HK-2 (cell line): ENCODE data around the gene BSDC1.
A peak's percentile ranks its signal among the peaks of the same experiment; 100 is the strongest.

Experiments used
- DNase-seq: peaks from one replicate; pipeline ENCODE4 v3.0.0-alpha.2; 2018; ENCODE audit not compliant: unreplicated experiment

BSDC1 gene

DNA sequence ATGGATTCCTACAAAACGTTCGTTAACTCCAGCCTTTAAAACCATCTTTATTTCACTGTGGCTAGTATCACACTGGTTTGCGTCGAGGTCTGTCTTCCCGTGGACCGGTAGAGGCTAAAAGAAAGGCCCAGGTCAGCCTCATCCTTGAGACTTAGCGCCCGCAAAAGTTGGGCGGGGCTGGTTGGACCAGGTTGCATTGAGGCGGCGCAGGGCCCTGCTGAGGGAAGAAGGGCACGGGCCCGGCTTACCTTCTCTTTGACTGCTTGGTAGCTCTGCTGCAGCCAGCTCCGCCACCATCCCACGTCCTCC, 455 bp downstream of the BSDC1 start:
- peak; percentile 49 for DNase-seq

DNA sequence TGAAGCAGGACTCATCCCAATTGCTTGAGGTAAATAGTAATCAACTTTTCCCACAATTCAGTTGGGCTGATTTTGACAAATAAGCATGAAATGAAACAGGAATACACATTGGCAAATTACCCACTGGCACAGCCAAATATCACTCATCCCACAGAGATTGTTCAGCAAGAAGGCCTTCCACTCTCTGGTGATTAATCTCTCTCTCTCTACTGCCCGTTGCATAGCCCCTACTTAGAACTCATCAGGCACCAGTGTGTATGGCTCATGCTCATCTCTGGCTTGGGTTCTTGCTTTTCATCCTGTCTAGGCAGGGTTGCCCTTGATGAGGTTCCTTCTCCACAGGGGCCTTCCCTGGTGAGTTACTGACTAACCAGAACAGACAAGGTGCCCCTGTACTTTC, 1.1 kb downstream of the BSDC1 start:
- DNase-seq, result no peak

DNA sequence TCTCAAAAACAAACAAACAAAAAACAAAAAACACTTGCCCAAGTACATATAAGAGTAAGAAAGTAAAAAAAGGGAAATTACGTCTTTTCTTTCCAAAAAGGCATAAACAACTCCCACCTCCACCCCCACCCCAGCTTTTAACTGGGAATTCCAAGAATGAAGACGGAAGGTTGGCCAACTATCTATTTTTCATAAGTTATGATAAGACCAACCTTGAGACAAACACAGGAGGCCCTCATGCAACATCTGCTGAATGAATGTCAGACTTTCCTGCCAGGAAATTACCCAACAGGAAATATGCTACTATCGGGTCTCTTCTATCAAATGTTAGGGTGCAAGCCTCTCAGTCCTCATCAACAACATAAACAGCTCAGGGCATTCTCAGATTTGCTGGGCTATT, 1.9 kb downstream of the BSDC1 start:
- no peak for DNase-seq

DNA sequence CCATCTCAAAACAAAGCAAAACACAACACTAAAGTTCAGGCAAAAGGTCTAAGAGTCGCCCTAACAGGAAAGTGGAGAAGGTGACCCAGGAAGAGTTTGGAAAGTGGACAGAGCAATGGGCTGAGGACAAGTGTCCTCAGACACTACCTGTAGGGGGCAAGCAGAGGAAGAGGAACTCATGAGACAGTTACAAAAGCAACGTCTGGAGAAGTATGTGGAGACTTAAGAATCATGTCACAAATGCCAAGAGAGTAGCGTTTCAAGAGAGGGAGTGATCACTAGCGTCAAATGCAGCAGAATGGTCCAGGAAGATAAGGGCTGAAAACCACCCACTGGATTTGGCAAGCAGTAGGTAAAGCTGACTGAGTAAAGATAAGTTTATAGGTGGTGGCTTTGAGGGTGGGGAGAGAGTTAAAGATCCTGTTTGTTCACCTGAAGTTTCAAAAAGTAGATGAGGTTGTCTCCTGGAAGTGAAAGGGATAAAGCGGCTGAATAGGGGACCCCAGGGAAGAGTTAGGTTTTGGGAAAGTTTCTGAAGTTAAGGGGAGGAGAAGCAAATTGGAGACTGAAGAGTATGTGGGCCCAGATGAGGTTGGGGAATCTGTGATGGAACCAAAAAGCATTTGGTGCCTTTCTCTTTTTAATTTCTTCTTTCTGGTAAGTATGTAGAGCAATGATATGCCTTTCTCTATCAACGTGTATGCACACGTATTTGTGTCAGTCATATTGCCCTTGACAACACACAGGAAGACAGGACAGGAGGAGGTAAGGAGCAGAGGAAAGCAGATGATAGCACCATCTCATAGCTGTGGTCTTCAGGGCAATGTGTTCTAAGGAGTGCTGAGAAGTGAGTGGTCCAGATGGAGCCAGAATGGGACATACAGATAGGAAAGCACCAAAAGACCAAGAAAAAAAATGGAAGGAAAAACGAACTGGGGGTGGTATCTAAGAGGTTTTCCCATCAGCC, 3.1 kb downstream of the BSDC1 start:
- no peak for DNase-seq

DNA sequence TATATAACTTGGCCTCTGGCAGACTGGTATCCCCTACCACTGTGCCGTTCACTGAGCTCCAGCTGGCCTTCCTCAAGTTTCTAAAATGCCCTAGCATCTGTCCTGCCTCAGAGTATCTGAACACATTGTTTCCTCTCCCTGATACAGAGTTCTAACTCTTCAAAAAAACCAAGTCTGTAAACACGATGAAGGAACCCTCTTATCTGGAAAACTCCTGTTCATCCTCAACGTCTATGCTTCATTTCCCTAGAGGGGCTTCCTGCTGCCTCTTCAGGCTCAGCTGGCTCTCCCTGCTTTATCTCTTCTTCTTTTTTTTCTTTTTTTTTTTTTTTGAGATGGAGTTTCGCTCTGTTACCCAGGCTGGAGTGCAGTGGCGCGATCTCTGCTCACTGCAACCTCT, 5.6 kb downstream of the BSDC1 start:
- no peak for DNase-seq

DNA sequence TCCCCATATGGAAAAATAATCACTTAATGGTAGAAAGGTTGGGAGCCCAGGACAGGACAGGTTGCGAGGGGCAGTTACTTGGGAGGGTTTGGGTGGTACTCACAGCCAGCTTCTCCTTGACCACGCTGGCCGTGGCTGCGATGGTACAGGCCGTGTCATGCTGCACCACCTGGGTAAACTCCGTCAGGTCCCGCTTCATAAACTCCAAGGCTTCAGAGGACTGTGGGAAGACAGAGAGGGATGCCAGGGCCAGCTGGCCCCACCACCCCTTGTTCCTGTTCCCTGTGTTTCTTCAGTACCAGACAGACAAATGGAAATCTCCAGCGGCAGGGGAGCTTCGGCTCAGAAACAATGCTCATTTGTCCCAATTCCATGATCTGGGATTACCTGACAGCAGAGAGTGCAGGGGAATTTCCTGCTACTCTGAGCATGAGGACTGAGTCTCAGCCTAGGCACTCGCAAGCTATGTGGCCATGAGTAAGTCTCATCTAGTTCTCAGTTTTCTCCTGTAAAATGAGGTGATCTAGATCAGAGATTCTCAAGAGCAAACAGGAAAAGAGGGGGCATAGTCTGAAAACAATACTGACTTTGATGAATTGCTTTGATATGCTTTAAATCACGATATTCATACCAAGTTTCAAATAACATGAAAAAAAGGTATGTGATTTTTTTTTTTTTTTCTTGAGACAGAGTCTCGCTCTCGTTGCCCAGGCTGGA, 7.4 kb downstream of the BSDC1 start:
- no peak for DNase-seq

DNA sequence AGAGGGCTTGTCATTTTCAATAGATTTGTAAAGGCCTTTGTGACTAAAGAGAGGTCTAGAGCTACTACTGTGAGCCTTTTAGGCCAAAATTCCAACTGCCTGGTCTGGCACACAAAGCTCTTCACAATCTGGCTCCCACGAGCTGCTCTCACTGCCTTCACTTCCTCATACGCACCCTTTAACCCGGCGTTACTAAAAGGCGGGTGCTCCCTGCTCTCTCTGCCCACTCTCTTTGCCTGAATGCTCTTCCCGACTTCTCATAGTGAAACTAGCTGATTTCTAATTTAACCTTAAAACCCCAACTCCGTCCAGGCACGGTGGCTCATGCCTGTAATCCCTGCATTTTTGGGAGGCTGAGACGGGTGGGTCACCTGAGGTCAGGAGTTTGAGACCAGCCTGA, 14.2 kb downstream of the BSDC1 start:
- DNase-seq, result no peak

DNA sequence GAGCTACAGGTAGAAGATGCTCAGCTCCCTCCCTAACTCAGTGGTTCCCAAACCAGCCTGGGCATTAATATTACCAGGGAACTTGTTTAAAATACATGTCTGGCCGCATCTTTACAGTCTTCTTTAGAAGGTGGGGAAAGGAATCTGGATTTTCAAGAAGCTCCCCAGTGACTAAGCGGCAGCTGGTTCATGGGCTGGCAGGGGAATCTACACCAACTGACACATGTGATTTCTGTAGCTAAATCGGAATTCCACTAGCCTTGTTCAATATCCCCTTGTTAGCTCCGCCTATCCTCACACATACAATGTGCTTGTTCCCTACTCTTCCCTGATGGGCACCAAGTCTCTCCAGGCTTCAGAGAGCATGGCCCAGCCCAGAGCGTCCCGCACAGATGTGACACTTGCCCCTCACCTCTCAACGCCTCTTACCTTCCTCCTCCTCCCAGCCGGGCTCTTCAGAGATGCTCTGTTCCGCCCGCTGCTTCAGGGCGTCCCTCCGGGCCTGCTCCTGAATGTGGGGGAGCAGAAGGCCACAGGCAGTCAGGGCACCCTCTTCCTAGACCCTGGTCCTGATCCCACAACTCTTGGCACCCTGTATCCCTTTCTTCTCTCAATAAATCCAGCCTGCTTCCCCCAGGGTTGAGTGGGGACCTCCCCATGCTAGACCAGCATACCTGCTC, 16.6 kb downstream of the BSDC1 start:
- no peak for DNase-seq

DNA sequence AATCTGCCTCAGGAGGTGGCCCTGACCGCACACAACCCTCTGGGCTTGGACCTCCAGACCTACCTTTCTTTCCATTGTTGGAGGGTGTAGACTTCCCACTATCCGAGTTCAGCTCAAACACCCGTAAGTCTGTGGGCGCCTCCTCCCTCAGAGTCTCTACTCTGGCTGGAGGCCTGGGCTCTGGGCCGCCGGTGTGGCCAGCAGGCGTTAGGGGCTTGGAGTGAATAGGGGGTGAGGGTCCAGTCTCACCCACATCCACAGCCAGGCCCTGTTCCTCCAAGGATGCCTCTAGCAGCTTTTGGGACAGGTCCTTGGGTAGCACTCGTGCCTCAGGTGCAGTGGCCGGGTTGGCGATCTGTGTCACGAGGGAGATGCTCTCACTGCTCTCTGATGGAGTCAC, 18.0 kb downstream of the BSDC1 start:
- DNase-seq, result no peak

DNA sequence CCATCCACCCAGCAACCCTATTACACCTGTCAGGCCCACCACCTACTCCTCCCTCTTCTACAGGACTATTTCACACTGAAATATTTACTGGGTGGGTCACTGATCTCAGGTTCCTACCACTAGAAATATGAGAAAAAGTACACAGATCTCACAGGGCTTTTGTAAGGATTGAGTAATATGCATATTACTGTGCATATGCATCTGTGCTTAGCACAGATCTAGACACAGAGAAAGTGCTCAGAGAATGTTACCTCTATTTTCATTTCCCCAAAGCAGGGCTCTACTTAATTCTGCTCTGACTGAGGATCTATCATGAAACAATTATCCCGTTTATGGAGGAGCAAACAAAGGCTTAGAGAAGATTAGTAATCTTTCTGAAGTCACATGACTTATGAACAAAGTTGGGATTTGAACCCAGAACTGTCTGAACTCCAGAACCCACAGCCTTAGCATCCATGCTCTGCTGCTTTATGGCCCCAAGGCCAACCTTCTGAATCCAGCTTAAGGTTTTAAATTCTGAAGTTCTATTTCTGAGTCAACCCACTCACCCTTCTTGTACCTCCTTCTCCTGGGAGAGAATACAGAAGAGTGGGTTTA, 20.1 kb downstream of the BSDC1 start:
- DNase-seq, result no peak

DNA sequence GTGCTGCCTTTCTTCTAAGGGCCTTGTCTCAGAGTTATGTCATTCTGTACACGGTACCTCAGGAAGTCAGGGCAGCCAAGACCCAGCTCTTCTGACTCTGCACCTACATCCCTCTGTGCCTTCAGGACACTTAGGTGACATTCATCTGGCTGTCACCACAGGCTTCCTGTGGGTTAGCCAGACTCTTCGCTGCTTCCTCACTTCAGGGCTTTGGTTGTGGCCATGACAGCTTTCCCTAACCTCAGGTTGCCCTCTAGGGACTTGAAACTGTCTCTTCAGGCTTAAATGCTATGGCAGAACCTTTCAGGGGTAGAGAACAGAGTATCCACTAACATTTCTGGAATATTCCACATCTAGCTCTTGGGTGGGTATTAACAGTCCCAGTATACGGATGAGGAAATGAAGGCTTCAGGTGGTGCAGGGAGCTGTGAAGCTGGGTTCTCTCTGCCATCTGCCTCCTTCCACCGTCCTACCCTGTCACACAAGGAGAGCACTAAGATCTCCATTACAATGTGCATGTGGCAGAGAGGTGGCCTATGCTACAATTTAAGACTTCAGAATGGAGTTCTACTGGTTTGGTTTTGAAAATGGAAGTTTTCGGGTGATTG, 22.0 kb downstream of the BSDC1 start:
- DNase-seq, result no peak

DNA sequence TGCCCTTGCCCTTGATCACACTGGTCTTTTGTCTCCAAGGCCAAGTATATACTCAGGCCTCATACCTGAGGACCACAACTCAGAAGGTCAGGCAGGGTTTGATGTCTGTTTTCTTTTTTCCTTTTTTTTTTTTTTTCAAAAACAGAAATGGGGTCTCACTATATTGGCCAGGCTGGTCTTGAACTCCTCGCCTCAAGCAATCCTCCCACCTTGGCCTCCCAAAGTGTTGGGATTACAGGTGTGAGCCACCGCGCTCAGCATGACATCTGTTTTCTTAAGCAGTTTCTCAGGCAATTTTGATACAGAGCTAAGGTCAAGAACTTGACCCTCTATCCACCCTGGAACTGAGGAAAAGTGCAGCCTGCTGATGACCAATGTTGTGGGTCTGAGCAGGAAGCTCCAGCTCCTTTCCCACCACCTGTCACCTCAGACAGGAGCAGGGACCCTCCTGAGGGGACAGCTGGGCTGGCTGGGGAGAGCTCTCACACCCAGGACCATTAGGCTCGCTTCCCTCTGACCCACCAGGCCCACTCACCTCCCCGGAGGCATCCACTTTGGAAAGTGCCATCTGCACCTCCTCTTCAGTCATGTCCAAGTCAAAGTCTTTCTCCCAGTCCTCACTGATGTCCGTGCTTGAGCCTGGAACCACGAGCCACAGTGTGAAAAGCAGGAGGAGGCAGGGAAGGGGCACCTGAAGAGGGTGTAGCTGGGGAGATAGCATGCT, 26.2 kb downstream of the BSDC1 start:
- no peak for DNase-seq

DNA sequence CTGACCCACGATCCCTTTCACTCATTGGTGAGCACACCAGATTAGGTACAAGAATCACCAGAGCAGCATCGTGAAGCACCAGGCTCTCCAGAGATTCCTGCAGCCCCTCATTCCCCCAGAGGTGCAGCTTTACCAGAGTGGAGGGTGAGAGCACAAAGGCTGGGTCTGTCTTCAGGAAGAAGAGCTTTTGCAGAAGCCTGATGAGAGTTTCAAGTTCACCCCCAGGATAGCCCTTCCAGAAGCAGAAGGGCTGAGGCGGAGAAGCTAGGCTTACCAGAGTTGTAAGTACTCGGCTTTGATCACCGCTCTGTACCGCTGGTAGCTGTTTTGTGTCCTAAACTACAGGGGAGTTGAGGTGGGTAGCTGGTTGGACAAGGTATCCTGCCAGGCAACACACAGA, 28.8 kb downstream of the BSDC1 start:
- DNase-seq, result no peak

DNA sequence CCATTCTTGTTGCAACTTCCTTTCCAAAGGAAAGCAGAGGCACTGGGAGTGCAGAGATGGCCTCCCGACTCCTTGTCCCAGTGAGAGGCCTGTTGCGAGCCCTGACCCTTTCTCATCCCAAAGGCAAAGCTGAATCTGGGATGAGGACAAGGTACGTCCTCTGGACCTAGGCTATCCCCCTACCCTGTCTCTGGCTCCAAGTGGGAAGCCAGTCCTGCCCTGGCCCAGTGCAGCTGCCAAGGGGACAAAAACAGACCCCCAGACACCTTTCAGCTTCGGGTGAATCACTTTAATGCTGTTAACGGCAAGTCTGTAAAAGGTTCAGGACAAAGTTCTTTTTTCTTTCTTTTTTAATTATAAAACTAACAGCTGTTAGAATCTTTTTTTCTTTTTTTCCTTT, 29.4 kb downstream of the BSDC1 start:
- DNase-seq, result no peak

DNA sequence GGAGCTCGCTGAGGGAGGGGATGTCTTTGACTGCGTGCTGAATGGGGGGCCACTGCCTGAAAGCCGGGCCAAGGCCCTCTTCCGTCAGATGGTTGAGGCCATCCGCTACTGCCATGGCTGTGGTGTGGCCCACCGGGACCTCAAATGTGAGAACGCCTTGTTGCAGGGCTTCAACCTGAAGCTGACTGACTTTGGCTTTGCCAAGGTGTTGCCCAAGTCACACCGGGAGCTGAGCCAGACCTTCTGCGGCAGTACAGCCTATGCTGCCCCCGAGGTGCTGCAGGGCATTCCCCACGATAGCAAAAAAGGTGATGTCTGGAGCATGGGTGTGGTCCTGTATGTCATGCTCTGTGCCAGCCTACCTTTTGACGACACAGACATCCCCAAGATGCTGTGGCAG, 30.5 kb downstream of the BSDC1 start:
- DNase-seq, result no peak

DNA sequence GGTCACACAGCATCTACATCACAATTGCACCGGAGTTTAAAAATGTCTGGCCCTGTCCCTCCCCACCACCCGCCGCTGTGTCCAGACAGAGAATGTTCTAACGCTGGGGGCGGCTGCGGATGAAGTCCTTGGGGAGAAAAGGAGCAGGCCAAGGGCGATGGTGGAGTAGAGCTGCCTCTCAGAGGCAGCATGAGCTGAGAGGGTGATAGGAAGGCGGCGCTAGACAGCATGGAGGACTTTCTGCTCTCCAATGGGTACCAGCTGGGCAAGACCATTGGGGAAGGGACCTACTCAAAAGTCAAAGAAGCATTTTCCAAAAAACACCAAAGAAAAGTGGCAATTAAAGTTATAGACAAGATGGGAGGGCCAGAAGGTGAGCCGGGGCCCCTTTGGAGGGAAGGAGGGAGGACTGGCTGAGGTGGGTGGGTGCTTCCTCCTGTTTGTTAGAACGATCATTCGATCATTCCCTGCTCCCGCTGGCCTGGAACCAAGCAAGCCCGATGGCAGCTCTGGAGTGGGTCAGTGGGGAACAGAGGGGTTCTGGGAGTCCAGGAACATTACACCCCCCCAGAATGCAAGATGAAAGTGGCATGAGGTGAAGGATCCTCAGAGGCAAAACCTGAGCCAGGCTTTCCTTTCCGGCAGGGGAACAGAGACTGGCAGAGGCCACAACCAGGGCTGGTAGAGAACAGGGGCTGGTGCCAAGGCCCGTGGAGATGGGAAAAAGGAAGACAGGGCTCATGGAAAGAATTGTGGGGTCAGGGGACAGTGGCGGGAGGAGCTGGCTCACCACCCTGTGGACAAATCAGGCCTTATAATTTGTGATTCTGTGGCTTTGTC, 31.5 kb downstream of the BSDC1 start, which contains the start of the genes FAM229A and TSSK3:
Gene FAM229A, minus strand, starts transcription at position 12 of the 840 bp plus-strand sequence. CDS start 394 bp downstream, outside the sequence.
Gene TSSK3, plus strand, starts transcription at position 66 of the 840 bp plus-strand sequence. Its CDS starts 163 bp downstream, at position 229.
- DNase-seq, result no peak

DNA sequence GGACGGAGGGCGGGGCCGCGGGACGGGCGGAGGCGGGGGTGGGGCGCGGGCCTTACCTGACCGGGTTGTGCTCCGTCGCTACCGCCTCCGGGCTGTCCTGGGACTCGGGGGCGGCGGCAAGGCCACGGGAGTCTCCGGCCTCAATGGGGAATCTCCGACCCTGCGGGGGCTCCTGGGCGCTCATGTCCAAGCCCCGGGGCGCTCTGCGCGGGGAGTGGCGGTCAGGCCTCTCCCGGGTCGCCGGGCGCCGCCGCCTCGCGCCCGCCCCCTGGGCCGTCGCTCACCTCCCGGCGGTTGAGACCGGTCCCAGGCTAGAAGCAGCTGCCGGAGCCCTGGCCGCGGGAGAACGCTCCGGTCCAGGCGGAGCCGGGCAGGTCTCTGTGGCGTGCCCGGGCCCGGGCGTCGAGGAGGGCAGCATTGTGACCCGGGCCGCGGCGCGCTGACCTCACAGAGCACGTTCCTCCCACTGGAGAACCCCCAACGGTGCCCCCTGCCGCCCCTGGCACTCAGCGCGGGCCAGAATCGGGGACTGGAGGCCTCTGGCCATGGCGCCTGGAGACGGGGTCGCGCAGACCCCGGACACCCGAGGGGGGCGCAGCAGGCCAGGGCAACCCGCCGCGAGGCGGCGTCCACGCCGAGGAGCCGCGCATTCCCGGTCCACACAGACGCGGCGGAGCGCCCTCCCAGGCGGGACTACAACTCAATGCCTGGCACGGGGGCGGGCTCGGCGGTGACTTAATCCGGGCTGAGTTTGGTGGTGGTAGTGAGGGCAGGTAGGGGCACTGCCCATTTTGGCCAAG, 32.4 kb downstream of the BSDC1 start:
- DNase-seq, result peak; percentile 59

DNA sequence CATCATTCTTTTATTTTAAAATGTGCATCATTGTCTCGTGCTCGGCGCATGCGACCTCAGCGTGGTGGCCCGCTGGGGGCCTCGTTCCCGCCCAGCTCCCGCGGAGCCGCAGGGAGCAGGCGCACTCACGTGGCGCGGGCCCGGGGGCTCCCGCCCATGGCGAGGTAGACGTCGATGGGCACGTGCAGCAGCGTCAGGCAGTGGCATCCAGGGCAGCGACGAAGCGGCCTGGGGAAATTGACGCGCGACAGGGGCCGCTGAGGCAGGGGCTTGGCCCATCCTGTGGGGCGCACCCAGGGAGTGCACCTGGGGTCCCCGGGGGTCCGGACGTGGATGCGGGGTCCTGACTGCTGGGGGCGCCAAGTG, 33.0 kb downstream of the BSDC1 start:
- no peak for DNase-seq

DNA sequence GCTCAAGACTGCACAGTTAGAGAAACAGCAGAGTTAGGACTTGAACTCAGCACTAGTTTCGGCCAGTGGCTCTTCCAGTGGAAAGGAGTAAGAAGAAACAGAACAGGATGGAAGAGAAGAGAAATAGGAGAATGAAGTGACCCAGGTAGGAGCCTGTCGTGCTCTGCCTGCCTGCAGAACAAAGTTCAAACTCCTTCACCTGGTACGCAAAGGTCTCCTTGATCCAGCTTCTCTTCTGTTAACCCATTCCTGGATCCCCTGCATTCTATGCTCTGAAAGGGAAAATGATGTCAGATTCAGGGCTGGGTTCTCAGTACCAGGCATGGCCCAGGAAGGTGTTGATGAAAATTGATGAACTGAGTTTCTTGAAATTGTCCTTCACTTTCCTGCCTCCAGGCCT, 35.8 kb downstream of the BSDC1 start:
- no peak for DNase-seq
